ENCODE data around the gene PRRC2B. TPM values are rescaled to one million over a fixed set of nuclear protein-coding genes. Genes with fewer than 3 reads are reported as not detected.

The PRRC2B gene
- total and polyA plus RNA-seq, 10 donors, result 23.3 to 235 (median 180) TPM

- peak overlapping the region in 4 of 8 donors; percentile 26 to 75 (median 54) for H3K27ac ChIP-seq
- peaks cover 0 to 17% (median 4%) of the 10 kb centered on the region in 8 donors for H3K9me3 ChIP-seq
- peaks cover 0 to 21% (median 2%) of the 10 kb centered on the region in 6 donors for H3K4me1 ChIP-seq
- DNase-seq, result no peak
- intact Hi-C loops (cut with DNase I; ENCODE audit: low total_unique reads), result no loop called here
- no peaks in the 10 kb centered on the region for H3K27me3 ChIP-seq (replicated peaks in 1 of 7)
- TF ChIP-seq POLR2A (IDR thresholded peaks at IDR 0.05) (no peak), POLR2AphosphoS5 (IDR thresholded peaks at IDR 0.05) (no peak)
- TF ChIP-seq, protein P1, sequence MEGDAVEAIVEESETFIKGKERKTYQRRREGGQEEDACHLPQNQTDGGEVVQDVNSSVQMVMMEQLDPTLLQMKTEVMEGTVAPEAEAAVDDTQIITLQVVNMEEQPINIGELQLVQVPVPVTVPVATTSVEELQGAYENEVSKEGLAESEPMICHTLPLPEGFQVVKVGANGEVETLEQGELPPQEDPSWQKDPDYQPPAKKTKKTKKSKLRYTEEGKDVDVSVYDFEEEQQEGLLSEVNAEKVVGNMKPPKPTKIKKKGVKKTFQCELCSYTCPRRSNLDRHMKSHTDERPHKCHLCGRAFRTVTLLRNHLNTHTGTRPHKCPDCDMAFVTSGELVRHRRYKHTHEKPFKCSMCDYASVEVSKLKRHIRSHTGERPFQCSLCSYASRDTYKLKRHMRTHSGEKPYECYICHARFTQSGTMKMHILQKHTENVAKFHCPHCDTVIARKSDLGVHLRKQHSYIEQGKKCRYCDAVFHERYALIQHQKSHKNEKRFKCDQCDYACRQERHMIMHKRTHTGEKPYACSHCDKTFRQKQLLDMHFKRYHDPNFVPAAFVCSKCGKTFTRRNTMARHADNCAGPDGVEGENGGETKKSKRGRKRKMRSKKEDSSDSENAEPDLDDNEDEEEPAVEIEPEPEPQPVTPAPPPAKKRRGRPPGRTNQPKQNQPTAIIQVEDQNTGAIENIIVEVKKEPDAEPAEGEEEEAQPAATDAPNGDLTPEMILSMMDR (IDR thresholded peaks at IDR 0.05 in 8 of 11, conservative IDR thresholded peaks at IDR 0.05 in 3 of 11), result no peak
- peaks cover 2 to 100% (median 65%) of the 10 kb centered on the region in 6 donors for H3K36me3 ChIP-seq
- no peak overlapping the region for H3K4me3 ChIP-seq
- WGBS, 5 donors, result 42 to 77% (median 60%) methylated on average over 13 to 15 of the region's 15 CpGs
Observed at GRCh38 chr9:131516100-131516499, 122.2 kb downstream of the PRRC2B start.

DNA sequence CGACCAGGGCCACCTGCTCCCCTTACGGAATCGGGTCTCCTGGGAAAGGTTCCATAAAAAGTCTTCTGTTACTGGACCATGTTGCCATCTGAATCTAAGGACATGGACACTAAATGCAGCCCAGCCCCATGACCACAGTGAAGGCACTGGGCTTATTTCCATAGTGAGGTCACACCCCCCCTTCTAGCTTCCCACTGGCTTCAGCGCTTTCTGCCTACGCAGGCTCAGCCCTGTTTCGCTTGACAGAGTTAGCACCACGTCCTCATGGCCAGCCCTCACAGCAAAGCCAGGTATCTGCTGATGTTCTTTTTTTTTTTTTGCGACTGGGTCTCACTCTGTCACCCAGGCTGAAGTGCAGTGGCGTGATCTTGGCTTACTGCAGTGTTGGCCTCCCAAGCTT is 123.0 kb downstream of the PRRC2B start:
- Histone ChIP-seq H3K27me3 (replicated peaks in 1 of 7) (no peaks in the 10 kb centered on the region), H3K4me1 (peaks cover 0 to 21% (median 2%) of the 10 kb centered on the region in 6 donors), H3K36me3 (peaks cover 2 to 100% (median 65%) of the 10 kb centered on the region in 6 donors), H3K9me3 (peaks cover 0 to 17% (median 4%) of the 10 kb centered on the region in 8 donors), H3K4me3 (no peak overlapping the region), H3K27ac (peak overlapping the region in 3 of 8 donors; percentile 40 to 75 (median 68))
- no peak for DNase-seq
- no peak for TF ChIP-seq POLR2AphosphoS5 (IDR thresholded peaks at IDR 0.05)
- TF ChIP-seq POLR2A (IDR thresholded peaks at IDR 0.05), result no peak
- TF ChIP-seq, protein P1 (IDR thresholded peaks at IDR 0.05 in 8 of 11, conservative IDR thresholded peaks at IDR 0.05 in 3 of 11), result no peak
- WGBS, 5 donors, result 95 to 97% (median 96%) methylated on average over 8 to 9 of the region's 9 CpGs
- intact Hi-C loops (cut with DNase I; ENCODE audit: low total_unique reads), result no loop called here

- Histone ChIP-seq H3K4me1 (peaks cover 0 to 21% (median 2%) of the 10 kb centered on the region in 6 donors), H3K4me3 (no peak overlapping the region), H3K36me3 (peaks cover 0 to 100% (median 67%) of the 10 kb centered on the region in 6 donors), H3K27ac (peak overlapping the region in 4 of 8 donors; percentile 10 to 30 (median 23)), H3K27me3 (replicated peaks in 1 of 7) (no peaks in the 10 kb centered on the region), H3K9me3 (peaks cover 0 to 17% (median 4%) of the 10 kb centered on the region in 8 donors)
- 87 to 94% (median 88%) methylated on average over 11 of the region's 11 CpGs for whole genome bisulfite sequencing, 5 donors
- no peak for TF ChIP-seq POLR2A (IDR thresholded peaks at IDR 0.05)
- peak; percentile 46 to 66 (median 61) for TF ChIP-seq POLR2AphosphoS5 (IDR thresholded peaks at IDR 0.05)
- TF ChIP-seq, protein P1 (IDR thresholded peaks at IDR 0.05 in 8 of 11, conservative IDR thresholded peaks at IDR 0.05 in 3 of 11), result no peak
- DNase-seq, result no peak
- intact Hi-C loops (cut with DNase I; ENCODE audit: low total_unique reads), result no loop called here
Observed at GRCh38 chr9:131517761-131518190, 123.9 kb downstream of the PRRC2B start.

- Histone ChIP-seq H3K27me3 (replicated peaks in 1 of 7) (no peaks in the 10 kb centered on the region), H3K27ac (peak overlapping the region in 1 of 8 donors; percentile 28), H3K36me3 (peaks cover 0 to 100% (median 66%) of the 10 kb centered on the region in 6 donors), H3K4me3 (no peak overlapping the region), H3K9me3 (peaks cover 0 to 17% (median 4%) of the 10 kb centered on the region in 8 donors), H3K4me1 (peaks cover 0 to 15% (median 2%) of the 10 kb centered on the region in 6 donors)
- intact Hi-C loops (cut with DNase I; ENCODE audit: low total_unique reads), result no loop called here
- WGBS, 5 donors, result 95 to 100% (median 96%) methylated on average over 20 of the region's 20 CpGs
- TF ChIP-seq POLR2A (IDR thresholded peaks at IDR 0.05) (no peak), POLR2AphosphoS5 (IDR thresholded peaks at IDR 0.05) (no peak)
- TF ChIP-seq, protein P1 (IDR thresholded peaks at IDR 0.05 in 8 of 11, conservative IDR thresholded peaks at IDR 0.05 in 3 of 11), result no peak
- DNase-seq, result no peak
Observed at GRCh38 chr9:131518553-131518952, 124.7 kb downstream of the PRRC2B start.

Measured in spleen (tissue), 11 donors.